AG10803 (cell line): ENCODE results near the gene ALG9.
A peak's percentile ranks its signal among the peaks of the same experiment; 100 is the strongest.
"Not testable (repeated sequence)": the region's sequence is repeated elsewhere in the genome, so short reads cannot be mapped to it uniquely, and the experiment has no call there.

Source experiments
- DNase-seq: peaks from one replicate; pipeline ENCODE4 v3.0.0; 2010; ENCODE audit warnings: low read depth
- H3K4me3 ChIP-seq: 2 replicates; pipeline ENCODE4 v1.5.1; 2011; ENCODE audit warnings: mild to moderate bottlenecking, low read length, control low read depth
- TF ChIP-seq, protein P1 (sequence below): conservative IDR thresholded peaks from 2 replicates; pipeline ENCODE4 v1.5.1; 2011; ENCODE audit warnings: mild to moderate bottlenecking, low read length, control low read depth, inconsistent platforms

ALG9 gene

GRCh38 chr11:111776398-111777093 is 94.8 kb downstream of the ALG9 start:
- H3K4me3 ChIP-seq = no peak overlapping the region
- TF ChIP-seq, protein P1, sequence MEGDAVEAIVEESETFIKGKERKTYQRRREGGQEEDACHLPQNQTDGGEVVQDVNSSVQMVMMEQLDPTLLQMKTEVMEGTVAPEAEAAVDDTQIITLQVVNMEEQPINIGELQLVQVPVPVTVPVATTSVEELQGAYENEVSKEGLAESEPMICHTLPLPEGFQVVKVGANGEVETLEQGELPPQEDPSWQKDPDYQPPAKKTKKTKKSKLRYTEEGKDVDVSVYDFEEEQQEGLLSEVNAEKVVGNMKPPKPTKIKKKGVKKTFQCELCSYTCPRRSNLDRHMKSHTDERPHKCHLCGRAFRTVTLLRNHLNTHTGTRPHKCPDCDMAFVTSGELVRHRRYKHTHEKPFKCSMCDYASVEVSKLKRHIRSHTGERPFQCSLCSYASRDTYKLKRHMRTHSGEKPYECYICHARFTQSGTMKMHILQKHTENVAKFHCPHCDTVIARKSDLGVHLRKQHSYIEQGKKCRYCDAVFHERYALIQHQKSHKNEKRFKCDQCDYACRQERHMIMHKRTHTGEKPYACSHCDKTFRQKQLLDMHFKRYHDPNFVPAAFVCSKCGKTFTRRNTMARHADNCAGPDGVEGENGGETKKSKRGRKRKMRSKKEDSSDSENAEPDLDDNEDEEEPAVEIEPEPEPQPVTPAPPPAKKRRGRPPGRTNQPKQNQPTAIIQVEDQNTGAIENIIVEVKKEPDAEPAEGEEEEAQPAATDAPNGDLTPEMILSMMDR = no peak
- DNase-seq = no peak

GRCh38 chr11:111774955-111775710 is 96.2 kb downstream of the ALG9 start:
- H3K4me3 ChIP-seq = no peak overlapping the region
- TF ChIP-seq, protein P1 = no peak
- DNase-seq = no peak

DNA sequence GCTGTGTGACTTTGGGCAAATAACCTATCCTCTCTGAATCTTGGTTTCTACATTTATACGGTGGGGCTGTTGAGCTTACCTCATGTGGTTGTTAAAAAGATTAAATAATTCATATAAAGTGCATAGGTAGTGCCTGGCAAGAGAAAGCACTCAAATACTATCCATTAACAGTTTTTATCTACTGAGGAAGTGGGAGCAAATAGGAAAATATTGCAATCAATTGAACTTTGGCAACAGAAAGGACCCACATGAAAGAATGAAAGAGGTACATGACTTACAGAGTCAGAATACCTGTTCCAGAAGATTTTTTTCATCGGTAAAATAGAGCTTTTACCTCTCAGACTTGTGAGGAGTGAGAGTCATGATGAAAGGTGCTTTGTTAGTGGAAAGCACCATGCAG is 98.8 kb downstream of the ALG9 start:
- TF ChIP-seq, protein P1 = no peak
- no peak overlapping the region for H3K4me3 ChIP-seq
- no peak for DNase-seq

GRCh38 chr11:111771205-111771604 is 100.2 kb downstream of the ALG9 start:
- H3K4me3 ChIP-seq, DNase-seq: not testable (repeated sequence)

GRCh38 chr11:111770581-111771134 is 100.7 kb downstream of the ALG9 start:
- TF ChIP-seq, protein P1 = no peak
- DNase-seq = no peak
- no peak overlapping the region for H3K4me3 ChIP-seq

- peak overlapping the region; percentile 89 for H3K4me3 ChIP-seq
- no peak for DNase-seq
- TF ChIP-seq, protein P1 = no peak
These were observed 104.6 kb downstream of the ALG9 start for GRCh38 chr11:111766834-111767142.

GRCh38 chr11:111765984-111766833 is 105.2 kb downstream of the ALG9 start, which contains the start of gene PPP2R1B:
PPP2R1B (minus strand) TSS chr11:111766389; CDS start chr11:111766361, 28 bp downstream.
- TF ChIP-seq, protein P1 = no peak
- H3K4me3 ChIP-seq = peak within 1 kb of the TSS; percentile 89
- DNase-seq = peak; percentile 54
